ENCODE data around the gene SYTL1. TPM values are rescaled to one million over a fixed set of nuclear protein-coding genes. Genes with fewer than 3 reads are reported as not detected.

The SYTL1 gene
- total and polyA plus RNA-seq, 9 of the 15 experiments (the other 6 are each of a cell fraction or from before 2014, with no cell fraction given), result 0.04 to 9.3 (median 1.7) TPM

DNA sequence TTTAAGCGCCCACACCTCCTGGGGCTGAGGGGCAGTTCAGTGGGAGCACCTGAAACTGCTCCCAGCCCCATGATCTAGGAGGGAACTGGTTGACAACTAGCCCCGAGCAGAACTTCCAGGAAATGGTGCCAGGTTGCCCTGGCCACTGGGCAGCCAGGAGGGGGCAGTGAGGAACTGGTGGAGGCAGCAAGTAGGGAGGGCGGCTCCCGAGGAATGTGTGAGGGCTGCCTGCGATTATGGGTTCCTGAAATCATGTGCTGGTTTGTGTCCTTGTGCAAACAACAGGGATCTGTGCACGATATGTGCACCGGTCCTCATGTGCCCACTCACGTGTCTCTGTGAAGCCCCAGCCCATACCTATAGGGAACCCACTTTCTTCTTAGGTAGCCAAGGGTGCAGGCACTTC, 60.5 kb downstream of the SYTL1 start (continued):
- TF ChIP-seq PHF8 (IDR thresholded peaks at IDR 0.05; ENCODE audit: borderline replicate concordance, low read length) (no peak), CBX5 (IDR thresholded peaks at IDR 0.05; ENCODE audit: borderline replicate concordance, low read depth) (no peak), ELF2 (CRISPR knock-in tag; IDR thresholded peaks at IDR 0.05) (no peak), EGR1 (conservative IDR thresholded peaks at IDR 0.05) (no peak), GTF2F1 (IDR thresholded peaks at IDR 0.05; ENCODE audit: low read depth, low read length) (no peak), RFX7 (CRISPR knock-in tag; IDR thresholded peaks at IDR 0.05) (no peak), HMG20A (CRISPR knock-in tag; conservative IDR thresholded peaks at IDR 0.05) (no peak), FOXA1 (IDR thresholded peaks at IDR 0.05; ENCODE audit: borderline replicate concordance) (no peak), MAZ (CRISPR knock-in tag; conservative IDR thresholded peaks at IDR 0.05 in 1 of 2, IDR thresholded peaks at IDR 0.05 in 1 of 2) (no peak), SREBF1 (IDR thresholded peaks at IDR 0.05; ENCODE audit: borderline replicate concordance, low read depth, low read length) (no peak), RAD21 (CRISPR knock-in tag; conservative IDR thresholded peaks at IDR 0.05 in 1 of 2, IDR thresholded peaks at IDR 0.05 in 1 of 2) (peak in 1 of 2 experiments; percentile 40; a peak in 1 of 4 replicates), XRCC3 (IDR thresholded peaks at IDR 0.05) (no peak), TBP (optimal IDR thresholded peaks at IDR 0.05; ENCODE audit: low read depth, low read length) (no peak), ZNF121 (CRISPR knock-in tag; conservative IDR thresholded peaks at IDR 0.05) (no peak), SAFB2 (IDR thresholded peaks at IDR 0.05; ENCODE audit: borderline replicate concordance, low read depth, low read length, severe bottlenecking) (no peak), GABPB1 (CRISPR knock-in tag; IDR thresholded peaks at IDR 0.05) (no peak), PYGO2 (tag; IDR thresholded peaks at IDR 0.05) (no peak), SOX6 (IDR thresholded peaks at IDR 0.05) (no peak), ZFP30 (CRISPR knock-in tag; IDR thresholded peaks at IDR 0.05; ENCODE audit: borderline replicate concordance) (no peak)
- TF ChIP-seq, protein P1, sequence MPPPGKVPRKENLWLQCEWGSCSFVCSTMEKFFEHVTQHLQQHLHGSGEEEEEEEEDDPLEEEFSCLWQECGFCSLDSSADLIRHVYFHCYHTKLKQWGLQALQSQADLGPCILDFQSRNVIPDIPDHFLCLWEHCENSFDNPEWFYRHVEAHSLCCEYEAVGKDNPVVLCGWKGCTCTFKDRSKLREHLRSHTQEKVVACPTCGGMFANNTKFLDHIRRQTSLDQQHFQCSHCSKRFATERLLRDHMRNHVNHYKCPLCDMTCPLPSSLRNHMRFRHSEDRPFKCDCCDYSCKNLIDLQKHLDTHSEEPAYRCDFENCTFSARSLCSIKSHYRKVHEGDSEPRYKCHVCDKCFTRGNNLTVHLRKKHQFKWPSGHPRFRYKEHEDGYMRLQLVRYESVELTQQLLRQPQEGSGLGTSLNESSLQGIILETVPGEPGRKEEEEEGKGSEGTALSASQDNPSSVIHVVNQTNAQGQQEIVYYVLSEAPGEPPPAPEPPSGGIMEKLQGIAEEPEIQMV (tag; conservative IDR thresholded peaks at IDR 0.05; ENCODE audit: low read depth), result no peak
- TF ChIP-seq, protein P2, sequence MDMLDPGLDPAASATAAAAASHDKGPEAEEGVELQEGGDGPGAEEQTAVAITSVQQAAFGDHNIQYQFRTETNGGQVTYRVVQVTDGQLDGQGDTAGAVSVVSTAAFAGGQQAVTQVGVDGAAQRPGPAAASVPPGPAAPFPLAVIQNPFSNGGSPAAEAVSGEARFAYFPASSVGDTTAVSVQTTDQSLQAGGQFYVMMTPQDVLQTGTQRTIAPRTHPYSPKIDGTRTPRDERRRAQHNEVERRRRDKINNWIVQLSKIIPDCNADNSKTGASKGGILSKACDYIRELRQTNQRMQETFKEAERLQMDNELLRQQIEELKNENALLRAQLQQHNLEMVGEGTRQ (CRISPR knock-in tag; IDR thresholded peaks at IDR 0.05), result no peak
- TF ChIP-seq, protein P3, sequence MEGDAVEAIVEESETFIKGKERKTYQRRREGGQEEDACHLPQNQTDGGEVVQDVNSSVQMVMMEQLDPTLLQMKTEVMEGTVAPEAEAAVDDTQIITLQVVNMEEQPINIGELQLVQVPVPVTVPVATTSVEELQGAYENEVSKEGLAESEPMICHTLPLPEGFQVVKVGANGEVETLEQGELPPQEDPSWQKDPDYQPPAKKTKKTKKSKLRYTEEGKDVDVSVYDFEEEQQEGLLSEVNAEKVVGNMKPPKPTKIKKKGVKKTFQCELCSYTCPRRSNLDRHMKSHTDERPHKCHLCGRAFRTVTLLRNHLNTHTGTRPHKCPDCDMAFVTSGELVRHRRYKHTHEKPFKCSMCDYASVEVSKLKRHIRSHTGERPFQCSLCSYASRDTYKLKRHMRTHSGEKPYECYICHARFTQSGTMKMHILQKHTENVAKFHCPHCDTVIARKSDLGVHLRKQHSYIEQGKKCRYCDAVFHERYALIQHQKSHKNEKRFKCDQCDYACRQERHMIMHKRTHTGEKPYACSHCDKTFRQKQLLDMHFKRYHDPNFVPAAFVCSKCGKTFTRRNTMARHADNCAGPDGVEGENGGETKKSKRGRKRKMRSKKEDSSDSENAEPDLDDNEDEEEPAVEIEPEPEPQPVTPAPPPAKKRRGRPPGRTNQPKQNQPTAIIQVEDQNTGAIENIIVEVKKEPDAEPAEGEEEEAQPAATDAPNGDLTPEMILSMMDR (IDR thresholded peaks at IDR 0.05 in 2 of 3, conservative IDR thresholded peaks at IDR 0.05 in 1 of 3; ENCODE audit: insufficient read depth in 2 of 3, low read depth in 1 of 3, low read length in 3 of 3), result peak; percentile 38 to 50 (median 42); a peak in 4 of 6 replicates
- TF ChIP-seq, protein P4, sequence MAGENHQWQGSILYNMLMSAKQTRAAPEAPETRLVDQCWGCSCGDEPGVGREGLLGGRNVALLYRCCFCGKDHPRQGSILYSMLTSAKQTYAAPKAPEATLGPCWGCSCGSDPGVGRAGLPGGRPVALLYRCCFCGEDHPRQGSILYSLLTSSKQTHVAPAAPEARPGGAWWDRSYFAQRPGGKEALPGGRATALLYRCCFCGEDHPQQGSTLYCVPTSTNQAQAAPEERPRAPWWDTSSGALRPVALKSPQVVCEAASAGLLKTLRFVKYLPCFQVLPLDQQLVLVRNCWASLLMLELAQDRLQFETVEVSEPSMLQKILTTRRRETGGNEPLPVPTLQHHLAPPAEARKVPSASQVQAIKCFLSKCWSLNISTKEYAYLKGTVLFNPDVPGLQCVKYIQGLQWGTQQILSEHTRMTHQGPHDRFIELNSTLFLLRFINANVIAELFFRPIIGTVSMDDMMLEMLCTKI (IDR thresholded peaks at IDR 0.05; ENCODE audit: partially characterized antibody), result no peak

Data from K562 (cell line).